HCT116 (cell line): ENCODE data around the gene BANF1. TPM values are rescaled to one million over a fixed set of nuclear protein-coding genes. Genes with fewer than 3 reads are reported as not detected.

ENCODE experiments used
- ATAC-seq: fragments of 200-7000 bp; cut with Tn5 transposase; 2 replicates; pipeline ENCODE4 v1.9.1; 2020; ENCODE audit warnings: mild to moderate bottlenecking, moderate library complexity
- BruUV-seq: library from RNA; stranded (reverse); fragments of 400-500 nt; replicated peaks from 2 replicates; lab custom pipeline; 2021; lab: Mats Ljungman, UMichigan
- CTCF ChIA-PET: fragments of 300-600 bp; sonication (Branson Sonifier 250); formaldehyde crosslinking; loops from one replicate; lab custom pipeline; 2021; ENCODE audit warnings: antibody characterized with exemption; lab: Charles Lee
- POLR2A ChIA-PET: fragments of 300-600, 350-600 bp; sonication (Branson Sonifier 250); formaldehyde crosslinking; loops from one replicate; lab custom pipeline; 2021; ENCODE audit warnings: antibody characterized with exemption; lab: Charles Lee
- RAD21 ChIA-PET, 2 experiments: fragments of 300-600 bp; sonication (Branson Sonifier 250); formaldehyde crosslinking; loops; one replicate each; lab custom pipeline; 2023; ENCODE audit warnings: low total read pairs in 2 of 2; ENCODE audit not compliant: uncharacterized antibody in 2 of 2, unreplicated experiment in 2 of 2, low non-redundant PET in 1 of 2; lab: Charles Lee
- DNase-seq: peaks from one replicate; pipeline ENCODE4 v3.0.0-alpha.2; 2010; ENCODE audit warnings: low read depth, low spot score
- H2AFZ ChIP-seq: fragments of 200-600 bp; shearing (Covaris generic), sonication (generic); 2 replicates; pipeline ENCODE4 v1.6.1; 2017; ENCODE audit warnings: low read depth, mixed run types, mixed read lengths, antibody characterized with exemption, low read length; ENCODE audit not compliant: poor library complexity, severe bottlenecking
- H3K27ac ChIP-seq: 2 replicates; pipeline ENCODE4 v1.5.1; 2012; ENCODE audit warnings: low read depth, low read length
- H3K27me3 ChIP-seq: fragments of 200-600 bp; sonication (generic); 2 replicates; pipeline ENCODE4 v1.6.1; 2016; ENCODE audit warnings: mixed run types, low read length, mixed read lengths; ENCODE audit not compliant: insufficient read depth
- H3K36me3 ChIP-seq, 2 experiments: fragments of 200-500 bp in 1 of 2; fragments of 200-600 bp in 1 of 2; sonication (Bioruptor generic) in 1 of 2; sonication (generic) in 1 of 2; 2 replicates each; pipeline versions ENCODE4 v1.5.1 to v1.6.1; 2014 to 2016; ENCODE audit warnings: low read length in 2 of 2, inconsistent platforms in 1 of 2, mixed read lengths in 1 of 2, mixed run types in 1 of 2; ENCODE audit not compliant: insufficient read depth in 2 of 2, control insufficient read depth in 1 of 2
- H3K4me1 ChIP-seq, 2 experiments: fragments of 200-600 bp in 1 of 2; sonication (generic) in 1 of 2; 2 replicates each; pipeline versions ENCODE4 v1.5.1 to v1.6.1; 2012 to 2017; ENCODE audit warnings: low read length in 2 of 2, inconsistent platforms in 1 of 2, mild to moderate bottlenecking in 1 of 2, mixed read lengths in 1 of 2, mixed run types in 1 of 2, moderate library complexity in 1 of 2; ENCODE audit not compliant: insufficient read depth in 2 of 2, control insufficient read depth in 1 of 2
- H3K4me2 ChIP-seq: fragments of 200-600 bp; sonication (generic); 2 replicates; pipeline ENCODE4 v1.6.1; 2017; ENCODE audit warnings: mixed run types, low read length, mixed read lengths
- H3K4me3 ChIP-seq, 2 experiments: fragments of 200-600 bp in 1 of 2; sonication (generic) in 1 of 2; replicated peaks in 1 of 2; 2 replicates each; pipeline ENCODE4 v1.5.1; 2011 to 2016; ENCODE audit warnings: low read length in 2 of 2, control low read depth in 1 of 2, low read depth in 1 of 2, mild to moderate bottlenecking in 1 of 2, mixed read lengths in 1 of 2, mixed run types in 1 of 2
- H3K79me2 ChIP-seq: fragments of 200-600 bp; sonication (generic); 2 replicates; pipeline ENCODE4 v1.6.1; 2017; ENCODE audit warnings: mild to moderate bottlenecking, mixed run types, low read length, moderate library complexity, mixed read lengths; ENCODE audit not compliant: insufficient read depth
- H3K9ac ChIP-seq: fragments of 200-600 bp; sonication (generic); 2 replicates; pipeline ENCODE4 v1.6.1; 2016; ENCODE audit warnings: low read length, mixed read lengths
- H3K9me2 ChIP-seq: fragments of 200-600 bp; sonication (generic), shearing (Covaris generic); 2 replicates; pipeline ENCODE4 v1.6.1; 2017; ENCODE audit warnings: mixed run types, mild to moderate bottlenecking, moderate library complexity; ENCODE audit not compliant: insufficient read depth
- H3K9me3 ChIP-seq, 2 experiments: fragments of 200-500 bp in 1 of 2; fragments of 200-600 bp in 1 of 2; sonication (Bioruptor generic) in 1 of 2; sonication (generic) in 1 of 2; 2 replicates each; pipeline ENCODE4 v1.6.1; 2014 to 2017; ENCODE audit warnings: low read length in 2 of 2, mixed read lengths in 2 of 2, inconsistent platforms in 1 of 2, low read depth in 1 of 2, mild to moderate bottlenecking in 1 of 2, mixed run types in 1 of 2, moderate library complexity in 1 of 2; ENCODE audit not compliant: control insufficient read depth in 1 of 2, insufficient read depth in 1 of 2
- H4K20me1 ChIP-seq: fragments of 200-600 bp; sonication (generic), shearing (Covaris generic); 2 replicates; pipeline ENCODE4 v1.6.1; 2017; ENCODE audit warnings: mixed run types, mild to moderate bottlenecking, moderate library complexity; ENCODE audit not compliant: insufficient read depth
- CTCF ChIP-seq, 3 experiments: fragments of 200-600 bp in 1 of 3; sonication (generic) in 1 of 3; IDR thresholded peaks in 2 of 3; conservative IDR thresholded peaks in 1 of 3; 2 replicates each; pipeline ENCODE4 v1.5.1; 2012 to 2017; ENCODE audit warnings: low read depth in 2 of 3, low read length in 2 of 3, antibody characterized with exemption in 1 of 3, borderline replicate concordance in 1 of 3, control low read depth in 1 of 3, mild to moderate bottlenecking in 1 of 3, mixed read lengths in 1 of 3, mixed run types in 1 of 3, moderate library complexity in 1 of 3; ENCODE audit not compliant: insufficient read depth in 1 of 3
- ELF1 ChIP-seq: IDR thresholded peaks from 2 replicates; pipeline ENCODE4 v1.6.1; 2012; ENCODE audit warnings: low read depth, borderline replicate concordance
- EZH2 ChIP-seq: fragments of 200-600 bp; sonication (generic); IDR thresholded peaks from 2 replicates; pipeline ENCODE4 v1.6.1; 2017; ENCODE audit warnings: antibody characterized with exemption, mixed run types
- EZH2phosphoT487 ChIP-seq: fragments of 200-600 bp; IDR thresholded peaks from 2 replicates; pipeline ENCODE4 v1.6.1; 2018; ENCODE audit warnings: antibody characterized with exemption, borderline replicate concordance
- FOSL1 ChIP-seq: IDR thresholded peaks from 2 replicates; pipeline ENCODE4 v1.6.1; 2012; ENCODE audit warnings: low read depth
- POLR2A ChIP-seq: IDR thresholded peaks from 2 replicates; pipeline ENCODE4 v1.7.0; 2011; ENCODE audit warnings: borderline replicate concordance; ENCODE audit not compliant: insufficient read depth, insufficient read length; ENCODE audit errors: extremely low read depth
- RAD21 ChIP-seq: IDR thresholded peaks from 2 replicates; pipeline ENCODE4 v1.6.1; 2012; ENCODE audit warnings: low read depth, mild to moderate bottlenecking
- SIN3A ChIP-seq: IDR thresholded peaks from 2 replicates; pipeline ENCODE4 v1.6.1; 2012; ENCODE audit warnings: low read depth
- TCF7L2 ChIP-seq: IDR thresholded peaks from 2 replicates; pipeline ENCODE4 v1.7.0; 2011; ENCODE audit warnings: borderline replicate concordance, inconsistent platforms; ENCODE audit not compliant: insufficient read depth, insufficient read length; ENCODE audit errors: extremely low read depth
- YY1 ChIP-seq: IDR thresholded peaks from 2 replicates; pipeline ENCODE4 v1.6.1; 2011; ENCODE audit warnings: low read length, low read depth, moderate library complexity, mild to moderate bottlenecking; ENCODE audit not compliant: insufficient replicate concordance; ENCODE audit errors: extremely low read depth
- ZFX ChIP-seq: fragments of 450-650 bp; IDR thresholded peaks from 2 replicates; pipeline ENCODE4 v1.6.1; 2017
- ZNF274 ChIP-seq: fragments of 200-500 bp; sonication (Bioruptor generic); IDR thresholded peaks from 2 replicates; pipeline ENCODE4 v1.6.1; 2014; ENCODE audit warnings: mild to moderate bottlenecking, low read depth, low read length, inconsistent platforms
- intact Hi-C: fragments of 100-400 bp; cut with micrococcal nuclease; formaldehyde crosslinking; loops from 2 replicates; pipeline ENCODE4 v1.10.0; 2022
- total RNA-seq: library from RNA; stranded (reverse); gene quantifications from one replicate; pipeline ENCODE4 v1.2.1, GENCODE V29; 2021; ENCODE audit not compliant: unreplicated experiment
- TF ChIP-seq, protein P1 (sequence below): IDR thresholded peaks from 2 replicates; pipeline ENCODE4 v1.6.1; 2011; ENCODE audit warnings: mild to moderate bottlenecking, low read length, moderate library complexity; ENCODE audit not compliant: insufficient replicate concordance; ENCODE audit errors: extremely low read depth

The BANF1 gene
- total RNA-seq, 1 experiment from 2014 or later = 356 TPM

DNA sequence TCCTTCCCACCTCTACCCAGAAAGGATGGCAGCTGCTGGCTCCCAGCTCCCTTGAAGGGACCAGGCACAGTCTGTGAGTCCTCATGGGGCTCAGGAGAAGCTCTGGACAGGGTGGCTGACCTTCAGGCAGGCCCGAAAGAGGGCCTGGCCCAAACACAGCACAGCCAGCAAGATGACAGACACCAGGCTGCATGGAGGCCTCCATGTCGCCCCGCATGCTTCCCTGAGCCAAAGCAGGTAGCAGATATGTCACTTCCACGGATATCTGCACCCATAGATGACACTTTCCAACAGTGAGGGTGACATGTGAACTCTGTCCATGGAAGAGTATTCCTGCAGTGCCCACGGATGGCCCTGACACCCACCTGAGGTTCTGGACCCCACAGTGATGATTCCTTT, 18.7 kb upstream of the BANF1 start:
- RAD21 ChIA-PET = no interaction called here
- intact Hi-C loops = no loop called here
- Histone ChIP-seq H4K20me1 (no peaks in the 10 kb centered on the region), H3K9me3 (no peaks in the 10 kb centered on the region), H3K36me3 (peaks cover 0 to 4% of the 10 kb centered on the region in 2 experiments; a peak in 1 of 4 replicates), H3K9me2 (no peaks in the 10 kb centered on the region), H3K79me2 (no peaks in the 10 kb centered on the region), H3K4me3 (no peak overlapping the region), H3K9ac (no peak overlapping the region), H2AFZ (no peak overlapping the region), H3K27me3 (no peaks in the 10 kb centered on the region), H3K4me2 (no peak overlapping the region), H3K4me1 (no peaks in the 10 kb centered on the region), H3K27ac (no peak overlapping the region)
- BruUV-seq = no TSS peak
- no peak for TF ChIP-seq EZH2phosphoT487
- TF ChIP-seq EZH2 = no peak
- no peak for TF ChIP-seq FOSL1
- TF ChIP-seq YY1 = no peak
- no peak for TF ChIP-seq RAD21
- TF ChIP-seq, protein P1, sequence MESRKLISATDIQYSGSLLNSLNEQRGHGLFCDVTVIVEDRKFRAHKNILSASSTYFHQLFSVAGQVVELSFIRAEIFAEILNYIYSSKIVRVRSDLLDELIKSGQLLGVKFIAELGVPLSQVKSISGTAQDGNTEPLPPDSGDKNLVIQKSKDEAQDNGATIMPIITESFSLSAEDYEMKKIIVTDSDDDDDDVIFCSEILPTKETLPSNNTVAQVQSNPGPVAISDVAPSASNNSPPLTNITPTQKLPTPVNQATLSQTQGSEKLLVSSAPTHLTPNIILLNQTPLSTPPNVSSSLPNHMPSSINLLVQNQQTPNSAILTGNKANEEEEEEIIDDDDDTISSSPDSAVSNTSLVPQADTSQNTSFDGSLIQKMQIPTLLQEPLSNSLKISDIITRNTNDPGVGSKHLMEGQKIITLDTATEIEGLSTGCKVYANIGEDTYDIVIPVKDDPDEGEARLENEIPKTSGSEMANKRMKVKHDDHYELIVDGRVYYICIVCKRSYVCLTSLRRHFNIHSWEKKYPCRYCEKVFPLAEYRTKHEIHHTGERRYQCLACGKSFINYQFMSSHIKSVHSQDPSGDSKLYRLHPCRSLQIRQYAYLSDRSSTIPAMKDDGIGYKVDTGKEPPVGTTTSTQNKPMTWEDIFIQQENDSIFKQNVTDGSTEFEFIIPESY = no peak
- no peak for TF ChIP-seq TCF7L2
- no peak for TF ChIP-seq ELF1
- no peak for TF ChIP-seq ZNF274
- TF ChIP-seq ZFX = no peak
- TF ChIP-seq SIN3A = no peak
- TF ChIP-seq POLR2A = no peak
- no peak for TF ChIP-seq CTCF (IDR thresholded peaks at IDR 0.05 in 2 of 3, conservative IDR thresholded peaks at IDR 0.05 in 1 of 3; ENCODE audit: borderline replicate concordance in 1 of 3, insufficient read depth in 1 of 3, low read depth in 2 of 3, low read length in 2 of 3)
- POLR2A ChIA-PET = no interaction called here
- no peak for ATAC-seq
- CTCF ChIA-PET = no interaction called here
- DNase-seq = no peak
